GM12872 (cell line): Measurements from ENCODE around the gene SLC2A11.

Experiments used
- TF ChIP-seq, protein P1 (sequence below): IDR thresholded peaks from 3 replicates; pipeline ENCODE4 v1.5.1; 2011; ENCODE audit warnings: low read depth, mild to moderate bottlenecking, low read length, moderate library complexity; ENCODE audit not compliant: insufficient read depth

The SLC2A11 gene

GRCh38 chr22:23895599-23896144 is 38.0 kb downstream of the SLC2A11 start:
- TF ChIP-seq, protein P1, sequence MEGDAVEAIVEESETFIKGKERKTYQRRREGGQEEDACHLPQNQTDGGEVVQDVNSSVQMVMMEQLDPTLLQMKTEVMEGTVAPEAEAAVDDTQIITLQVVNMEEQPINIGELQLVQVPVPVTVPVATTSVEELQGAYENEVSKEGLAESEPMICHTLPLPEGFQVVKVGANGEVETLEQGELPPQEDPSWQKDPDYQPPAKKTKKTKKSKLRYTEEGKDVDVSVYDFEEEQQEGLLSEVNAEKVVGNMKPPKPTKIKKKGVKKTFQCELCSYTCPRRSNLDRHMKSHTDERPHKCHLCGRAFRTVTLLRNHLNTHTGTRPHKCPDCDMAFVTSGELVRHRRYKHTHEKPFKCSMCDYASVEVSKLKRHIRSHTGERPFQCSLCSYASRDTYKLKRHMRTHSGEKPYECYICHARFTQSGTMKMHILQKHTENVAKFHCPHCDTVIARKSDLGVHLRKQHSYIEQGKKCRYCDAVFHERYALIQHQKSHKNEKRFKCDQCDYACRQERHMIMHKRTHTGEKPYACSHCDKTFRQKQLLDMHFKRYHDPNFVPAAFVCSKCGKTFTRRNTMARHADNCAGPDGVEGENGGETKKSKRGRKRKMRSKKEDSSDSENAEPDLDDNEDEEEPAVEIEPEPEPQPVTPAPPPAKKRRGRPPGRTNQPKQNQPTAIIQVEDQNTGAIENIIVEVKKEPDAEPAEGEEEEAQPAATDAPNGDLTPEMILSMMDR: no peak

- TF ChIP-seq, protein P1: no peak
These were observed 38.5 kb downstream of the SLC2A11 start for GRCh38 chr22:23896166-23896522.

DNA sequence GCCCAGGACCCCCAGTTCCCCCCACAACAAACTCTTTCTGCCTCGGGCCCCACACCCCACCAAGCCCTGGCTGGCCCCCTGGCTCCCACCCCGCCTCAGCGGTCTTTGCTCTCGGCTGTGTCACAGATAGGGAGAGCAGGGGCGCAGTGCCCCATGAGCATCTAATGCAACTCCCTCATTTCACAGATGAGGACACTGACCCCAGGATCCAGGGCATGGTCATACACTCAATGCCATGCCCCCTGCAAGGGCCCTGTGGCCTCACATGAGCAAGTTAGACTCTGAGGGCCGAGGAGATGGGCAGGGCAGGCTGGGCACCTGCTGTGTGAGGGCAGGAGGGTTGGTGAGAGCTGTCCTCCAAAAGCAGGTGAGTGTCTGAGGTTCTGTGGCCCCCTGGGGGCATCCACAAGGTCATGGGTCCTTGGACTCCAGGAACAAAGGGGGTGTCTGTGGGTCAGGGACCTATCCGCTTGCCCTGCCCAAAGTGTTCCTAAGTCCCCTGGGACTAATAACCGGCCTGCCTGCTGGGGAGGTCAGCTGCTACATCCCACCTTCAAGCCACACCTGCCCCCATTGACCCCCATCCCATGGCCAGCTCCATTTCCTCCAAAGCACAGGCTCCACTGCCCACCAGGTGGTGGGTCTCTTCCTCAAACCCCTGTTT is 39.0 kb downstream of the SLC2A11 start:
- TF ChIP-seq, protein P1: no peak

DNA sequence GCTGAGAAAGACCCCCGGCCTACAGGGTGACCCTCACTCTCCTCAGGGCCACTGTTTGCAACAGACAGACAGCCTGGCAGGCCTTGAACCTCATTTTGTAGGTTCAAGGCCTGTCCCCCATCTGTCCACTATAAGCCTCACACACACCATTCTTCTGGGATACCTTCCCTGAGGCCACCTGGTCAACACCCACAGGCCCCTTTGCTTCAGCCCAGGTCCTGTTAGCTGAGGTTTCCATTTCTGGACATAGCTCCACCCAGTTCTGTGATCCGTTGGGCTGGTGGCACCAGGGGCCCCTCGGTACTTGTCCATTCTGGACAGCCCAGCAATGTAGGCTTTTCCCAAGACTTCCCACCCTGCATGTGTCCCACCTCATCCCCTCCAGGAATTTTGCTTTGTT is 39.6 kb downstream of the SLC2A11 start:
- TF ChIP-seq, protein P1: no peak

GRCh38 chr22:23898006-23898974 is 40.6 kb downstream of the SLC2A11 start:
- TF ChIP-seq, protein P1: no peak

GRCh38 chr22:23899042-23899745 is 41.5 kb downstream of the SLC2A11 start:
- TF ChIP-seq, protein P1: no peak

- TF ChIP-seq, protein P1: no peak
These were observed 43.9 kb downstream of the SLC2A11 start for GRCh38 chr22:23901600-23901999.
